ENCODE results near the gene OPRPN.

- TF ChIP-seq POLR2AphosphoS5 (IDR thresholded peaks at IDR 0.05; ENCODE audit: borderline replicate concordance, low read depth, low read length) (no peak), EZH2 (IDR thresholded peaks at IDR 0.05) (no peak), FOXP2 (optimal IDR thresholded peaks at IDR 0.05; ENCODE audit: control extremely low read depth, extremely low read length, insufficient read depth) (no peak)
These were observed 45.6 kb downstream of the OPRPN start for GRCh38 chr4:70443329-70443728.
